Measurements from ENCODE around the gene DAZAP1. TPM values are rescaled to one million over a fixed set of nuclear protein-coding genes. Genes with fewer than 3 reads are reported as not detected.

DAZAP1 gene
- total RNA-seq, 4 donors from 2014 or later, result 53.7 to 74.1 (median 63.4) TPM

- intact Hi-C loops (cut with DNase I; ENCODE audit: low total_unique reads) (no loop called here), in situ Hi-C loops (cut with MboI; ENCODE audit: low sequenced_read_pairs in 4 of 4) (no loop called here)
- peak overlapping the region in 3 of 4 donors; percentile 18 to 60 (median 45) for H3K27ac ChIP-seq
- TF ChIP-seq POLR2A (IDR thresholded peaks at IDR 0.05), result no peak
- DNase-seq, result no peak
- no peaks in the 10 kb centered on the region for H3K27me3 ChIP-seq
- peaks cover 0 to 74% of the 10 kb centered on the region in 2 donors for H3K36me3 ChIP-seq
- H3K4me3 ChIP-seq, result no peak overlapping the region
- no peaks in the 10 kb centered on the region for H3K9me3 ChIP-seq
- H3K4me1 ChIP-seq, result peaks cover 10 to 12% of the 10 kb centered on the region in 2 donors
- no peak for ATAC-seq
Measured at GRCh38 chr19:1362387-1363257, 44.8 kb upstream of the DAZAP1 start.

- H3K27ac ChIP-seq, result no peak overlapping the region
Measured at GRCh38 chr19:1363599-1363998, 43.8 kb upstream of the DAZAP1 start.

GRCh38 chr19:1364070-1364704, 43.2 kb upstream of the DAZAP1 start:
- Histone ChIP-seq H3K27ac (no peak overlapping the region), H3K27me3 (no peaks in the 10 kb centered on the region), H3K4me1 (peaks cover 10 to 12% of the 10 kb centered on the region in 2 donors), H3K9me3 (no peaks in the 10 kb centered on the region), H3K36me3 (peaks cover 0 to 60% of the 10 kb centered on the region in 2 donors), H3K4me3 (no peak overlapping the region)
- ATAC-seq, result no peak
- intact Hi-C loops (cut with DNase I; ENCODE audit: low total_unique reads), result no loop called here
- in situ Hi-C loops (cut with MboI; ENCODE audit: low sequenced_read_pairs in 4 of 4), result no loop called here
- TF ChIP-seq POLR2A (IDR thresholded peaks at IDR 0.05), result no peak
- no peak for TF ChIP-seq CTCF (IDR thresholded peaks at IDR 0.05 in 4 of 5, conservative IDR thresholded peaks at IDR 0.05 in 1 of 5)
- DNase-seq, result no peak

More at GRCh38 chr19:1363599-1363998, 43.8 kb upstream of the DAZAP1 start:
- TF ChIP-seq POLR2A (IDR thresholded peaks at IDR 0.05) (no peak), CTCF (IDR thresholded peaks at IDR 0.05 in 4 of 5, conservative IDR thresholded peaks at IDR 0.05 in 1 of 5) (no peak)
- H3K27me3 ChIP-seq, result no peaks in the 10 kb centered on the region
- DNase-seq (no peak), ATAC-seq (no peak)
- H3K4me1 ChIP-seq, result peaks cover 10 to 12% of the 10 kb centered on the region in 2 donors
- in situ Hi-C loops (cut with MboI; ENCODE audit: low sequenced_read_pairs in 4 of 4), result no loop called here
- intact Hi-C loops (cut with DNase I; ENCODE audit: low total_unique reads), result no loop called here
- H3K4me3 ChIP-seq, result no peak overlapping the region
- H3K36me3 ChIP-seq, result peaks cover 0 to 64% of the 10 kb centered on the region in 2 donors
- no peaks in the 10 kb centered on the region for H3K9me3 ChIP-seq

- ATAC-seq, result no peak
- TF ChIP-seq POLR2A (IDR thresholded peaks at IDR 0.05) (no peak), CTCF (IDR thresholded peaks at IDR 0.05 in 4 of 5, conservative IDR thresholded peaks at IDR 0.05 in 1 of 5) (no peak)
- in situ Hi-C loops (cut with MboI; ENCODE audit: low sequenced_read_pairs in 4 of 4), result no loop called here
Measured at GRCh38 chr19:1365319-1366269, 41.8 kb upstream of the DAZAP1 start.

More at GRCh38 chr19:1365319-1366269, 41.8 kb upstream of the DAZAP1 start:
- H3K4me1 ChIP-seq, result peaks cover 7 to 10% of the 10 kb centered on the region in 2 donors
- H3K36me3 ChIP-seq, result peaks cover 0 to 63% of the 10 kb centered on the region in 2 donors
- no peak overlapping the region for H3K4me3 ChIP-seq
- H3K27ac ChIP-seq, result no peak overlapping the region
- intact Hi-C loops (cut with DNase I; ENCODE audit: low total_unique reads), result no loop called here
- no peaks in the 10 kb centered on the region for H3K9me3 ChIP-seq
- no peaks in the 10 kb centered on the region for H3K27me3 ChIP-seq
- no peak for DNase-seq

All from gastrocnemius medialis (tissue), 4 donors.